IMR-90 (cell line): ENCODE results near the gene ZNF76. TPM values are rescaled to one million over a fixed set of nuclear protein-coding genes. Genes with fewer than 3 reads are reported as not detected.

Experiments used
- BHLHE40 ChIP-seq: fragments of 150-350 bp; IDR thresholded peaks from 2 replicates; pipeline ENCODE4 v1.6.1; 2016; ENCODE audit warnings: mild to moderate bottlenecking, low read depth, low read length
- MAZ ChIP-seq: IDR thresholded peaks from 2 replicates; pipeline ENCODE4 v1.6.1; 2012; ENCODE audit warnings: low read depth, mild to moderate bottlenecking, low read length, improper control_type of control experiment, moderate library complexity, borderline replicate concordance
- SMC3 ChIP-seq: fragments of 150-350 bp; IDR thresholded peaks from 2 replicates; pipeline ENCODE4 v1.6.1; 2016; ENCODE audit warnings: low read depth, mild to moderate bottlenecking, antibody characterized with exemption, low read length, moderate library complexity
- polyA plus RNA-seq, 3 experiments: library from polyadenylated mRNA; depleted of rRNA; stranded (reverse); fragments of >200 nt; gene quantifications; 2 replicates each; pipeline ENCODE4 v1.2.3, GENCODE V29; 2012; ENCODE audit warnings: low replicate concordance in 1 of 3
- total RNA-seq: library from RNA; depleted of rRNA; stranded (reverse); fragments of >200 nt; gene quantifications from 2 replicates; pipeline ENCODE4 v1.2.3, GENCODE V29; 2012

ZNF76 gene
- total and polyA plus RNA-seq, 2 of the 4 experiments (the other 2 are of a cell fraction) = 19.9 to 21.1 TPM

- TF ChIP-seq SMC3 (no peak), BHLHE40 (no peak), MAZ (no peak; the same call in 1 of the 2 replicates)
Observed at GRCh38 chr6:35213824-35214756, 45.4 kb upstream of the ZNF76 start, which contains the start of gene SCUBE3 (continued).
